K562 (cell line): ENCODE data around the gene TMED5. TPM values are rescaled to one million over a fixed set of nuclear protein-coding genes. Genes with fewer than 3 reads are reported as not detected.

Experiments used
- ASH1L ChIP-seq: fragments of 450-650 bp; IDR thresholded peaks from 2 replicates; pipeline ENCODE4 v1.6.1; 2018; ENCODE audit warnings: borderline replicate concordance, mild to moderate bottlenecking, low read depth; ENCODE audit not compliant: partially characterized antibody
- C11orf30 ChIP-seq: fragments of 450-650 bp; IDR thresholded peaks from 2 replicates; pipeline ENCODE4 v1.6.1; 2016; ENCODE audit warnings: low read depth, mild to moderate bottlenecking
- DMBX1 ChIP-seq: fragments of 250-450 bp; sonication (Bioruptor Pico); IDR thresholded peaks from 2 replicates; pipeline ENCODE4 v1.8.0; 2022; ENCODE audit warnings: inconsistent platforms, mild to moderate bottlenecking, moderate library complexity, borderline replicate concordance
- POLR2B ChIP-seq: fragments of 450-650 bp; IDR thresholded peaks from 2 replicates; pipeline ENCODE4 v1.6.1; 2018; ENCODE audit warnings: low read depth; ENCODE audit not compliant: partially characterized antibody
- RB1 ChIP-seq: fragments of 450-650 bp; IDR thresholded peaks from 2 replicates; pipeline ENCODE4 v1.6.1; 2017; ENCODE audit warnings: low read depth, mild to moderate bottlenecking
- RBM14 ChIP-seq: fragments of 200-400 bp; formaldehyde crosslinking; IDR thresholded peaks from 2 replicates; pipeline ENCODE4 v1.6.1; 2018; ENCODE audit warnings: low read depth, mild to moderate bottlenecking, low read length, moderate library complexity, borderline replicate concordance; ENCODE audit not compliant: insufficient read depth
- SUPT5H ChIP-seq: fragments of 450-650 bp; IDR thresholded peaks from 2 replicates; pipeline ENCODE4 v1.6.1; 2016
- U2AF1 ChIP-seq: fragments of 200-400 bp; formaldehyde crosslinking; optimal IDR thresholded peaks from 2 replicates; pipeline ENCODE3; 2017; ENCODE audit warnings: mild to moderate bottlenecking, low read depth, low read length, moderate library complexity
- ZNF644 ChIP-seq: fragments of 200-800 bp; sonication (Bioruptor generic); IDR thresholded peaks from 2 replicates; pipeline ENCODE4 v1.6.1; 2016; ENCODE audit warnings: low read depth, missing genetic modification characterization, missing compliant biosample characterization
- polyA plus RNA-seq, 8 experiments: library from polyadenylated mRNA; depleted of rRNA in 4 of 8; stranded (reverse) in 5 of 8; unstranded in 3 of 8; fragments of >200 nt; fragmentation: Nextera tagmentation in 2 of 8; fragmentation: Illumina TruSeq in 1 of 8; extraction: Ambion mirVana in 2 of 8; extraction: Trizol in 1 of 8; gene quantifications; 2 replicates each; pipeline versions ENCODE4 v1.2.1 to v1.2.3, GENCODE V29; 2011 to 2014; ENCODE audit warnings: inconsistent platforms in 1 of 8, missing spikeins in 1 of 8
- total RNA-seq, 7 experiments: library from RNA; depleted of rRNA in 6 of 7; stranded (reverse); fragments of >200 nt in 6 of 7; fragmentation: Illumina TruSeq in 2 of 7; extraction: Trizol in 2 of 7; gene quantifications; 2 replicates each; pipeline versions ENCODE4 v1.2.1 to v1.2.3, GENCODE V29; 2011 to 2021; ENCODE audit warnings: low replicate concordance in 1 of 7
- TF ChIP-seq, protein P1 (sequence below), 2 experiments: fragments of 450-650 bp in 1 of 2; sonication (generic) in 1 of 2; formaldehyde crosslinking in 1 of 2; IDR thresholded peaks; 2 replicates each; pipeline versions ENCODE4 v1.7.1 to v1.9.0; 2016 to 2022; ENCODE audit warnings: inconsistent platforms in 1 of 2, mild to moderate bottlenecking in 1 of 2, missing genetic modification reagents in 1 of 2
- TF ChIP-seq, protein P2 (sequence below): fragments of 250-450 bp; sonication (Bioruptor Pico); IDR thresholded peaks from 2 replicates; pipeline ENCODE4 v1.8.0; 2021; ENCODE audit warnings: moderate library complexity, mild to moderate bottlenecking, inconsistent platforms
- TF ChIP-seq, protein P3 (sequence below): fragments of 200-800 bp; sonication (Bioruptor generic); IDR thresholded peaks from 2 replicates; pipeline ENCODE4 v1.6.1; 2017; ENCODE audit warnings: missing genetic modification characterization, missing compliant biosample characterization

The TMED5 gene
- total and polyA plus RNA-seq, 9 of the 15 experiments (the other 6 are each of a cell fraction or from before 2014, with no cell fraction given): 28.7 to 83.7 (median 67.2) TPM

DNA sequence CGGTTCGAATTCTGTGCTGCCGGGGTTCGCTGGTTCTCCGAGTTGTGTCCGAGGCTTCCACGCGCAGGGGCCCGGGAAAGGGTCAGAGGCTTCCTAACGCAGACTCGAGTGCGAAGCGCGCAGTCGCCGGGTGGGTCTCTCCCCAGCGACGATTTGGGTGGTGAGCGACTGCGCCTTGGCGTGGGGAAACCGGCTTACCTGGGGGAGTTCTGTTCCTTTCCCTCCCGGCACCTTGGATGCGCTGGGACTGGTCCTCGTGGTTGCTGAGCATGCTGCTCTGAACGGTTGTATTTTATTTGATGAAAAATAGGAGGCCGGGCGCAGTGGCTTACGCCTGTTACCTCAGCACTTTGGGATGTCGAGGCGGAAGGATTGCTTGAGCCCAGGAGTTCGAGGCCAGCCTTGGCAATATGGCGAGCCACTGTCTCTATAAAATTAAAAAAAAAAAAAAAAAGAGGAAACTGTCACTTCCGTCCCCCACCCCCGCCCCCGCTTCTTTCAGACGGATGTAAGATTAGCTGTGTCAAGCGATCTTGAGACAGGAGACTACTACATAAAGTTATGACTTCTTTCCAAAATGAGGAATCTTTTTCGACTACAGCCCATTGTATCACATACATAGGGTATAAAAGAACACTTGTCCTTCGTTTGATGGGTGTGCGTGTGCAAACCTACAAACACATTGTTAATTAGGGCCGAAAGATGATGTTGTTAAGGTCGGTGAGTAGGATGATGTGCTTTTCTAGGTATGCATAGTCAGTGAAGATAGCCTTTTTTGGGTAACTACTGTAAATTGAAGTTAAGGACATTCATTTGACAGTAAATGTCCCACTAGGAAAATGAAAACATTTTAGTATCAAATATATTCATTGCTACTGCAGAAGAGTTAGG, 755 bp upstream of the TMED5 start, which contains the start of gene CCDC18 (continued):
- TF ChIP-seq, protein P1, sequence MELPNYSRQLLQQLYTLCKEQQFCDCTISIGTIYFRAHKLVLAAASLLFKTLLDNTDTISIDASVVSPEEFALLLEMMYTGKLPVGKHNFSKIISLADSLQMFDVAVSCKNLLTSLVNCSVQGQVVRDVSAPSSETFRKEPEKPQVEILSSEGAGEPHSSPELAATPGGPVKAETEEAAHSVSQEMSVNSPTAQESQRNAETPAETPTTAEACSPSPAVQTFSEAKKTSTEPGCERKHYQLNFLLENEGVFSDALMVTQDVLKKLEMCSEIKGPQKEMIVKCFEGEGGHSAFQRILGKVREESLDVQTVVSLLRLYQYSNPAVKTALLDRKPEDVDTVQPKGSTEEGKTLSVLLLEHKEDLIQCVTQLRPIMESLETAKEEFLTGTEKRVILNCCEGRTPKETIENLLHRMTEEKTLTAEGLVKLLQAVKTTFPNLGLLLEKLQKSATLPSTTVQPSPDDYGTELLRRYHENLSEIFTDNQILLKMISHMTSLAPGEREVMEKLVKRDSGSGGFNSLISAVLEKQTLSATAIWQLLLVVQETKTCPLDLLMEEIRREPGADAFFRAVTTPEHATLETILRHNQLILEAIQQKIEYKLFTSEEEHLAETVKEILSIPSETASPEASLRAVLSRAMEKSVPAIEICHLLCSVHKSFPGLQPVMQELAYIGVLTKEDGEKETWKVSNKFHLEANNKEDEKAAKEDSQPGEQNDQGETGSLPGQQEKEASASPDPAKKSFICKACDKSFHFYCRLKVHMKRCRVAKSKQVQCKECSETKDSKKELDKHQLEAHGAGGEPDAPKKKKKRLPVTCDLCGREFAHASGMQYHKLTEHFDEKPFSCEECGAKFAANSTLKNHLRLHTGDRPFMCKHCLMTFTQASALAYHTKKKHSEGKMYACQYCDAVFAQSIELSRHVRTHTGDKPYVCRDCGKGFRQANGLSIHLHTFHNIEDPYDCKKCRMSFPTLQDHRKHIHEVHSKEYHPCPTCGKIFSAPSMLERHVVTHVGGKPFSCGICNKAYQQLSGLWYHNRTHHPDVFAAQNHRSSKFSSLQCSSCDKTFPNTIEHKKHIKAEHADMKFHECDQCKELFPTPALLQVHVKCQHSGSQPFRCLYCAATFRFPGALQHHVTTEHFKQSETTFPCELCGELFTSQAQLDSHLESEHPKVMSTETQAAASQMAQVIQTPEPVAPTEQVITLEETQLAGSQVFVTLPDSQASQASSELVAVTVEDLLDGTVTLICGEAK (IDR thresholded peaks at IDR 0.05): peak; percentile 89
- TF ChIP-seq, protein P1 (CRISPR knock-in tag; IDR thresholded peaks at IDR 0.05): peak; percentile 85
- TF ChIP-seq C11orf30: peak; percentile 5; the same call in 1 of the 2 replicates
- TF ChIP-seq, protein P2, sequence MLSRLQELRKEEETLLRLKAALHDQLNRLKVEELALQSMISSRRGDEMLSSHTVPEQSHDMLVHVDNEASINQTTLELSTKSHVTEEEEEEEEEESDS: no peak
- TF ChIP-seq, protein P3, sequence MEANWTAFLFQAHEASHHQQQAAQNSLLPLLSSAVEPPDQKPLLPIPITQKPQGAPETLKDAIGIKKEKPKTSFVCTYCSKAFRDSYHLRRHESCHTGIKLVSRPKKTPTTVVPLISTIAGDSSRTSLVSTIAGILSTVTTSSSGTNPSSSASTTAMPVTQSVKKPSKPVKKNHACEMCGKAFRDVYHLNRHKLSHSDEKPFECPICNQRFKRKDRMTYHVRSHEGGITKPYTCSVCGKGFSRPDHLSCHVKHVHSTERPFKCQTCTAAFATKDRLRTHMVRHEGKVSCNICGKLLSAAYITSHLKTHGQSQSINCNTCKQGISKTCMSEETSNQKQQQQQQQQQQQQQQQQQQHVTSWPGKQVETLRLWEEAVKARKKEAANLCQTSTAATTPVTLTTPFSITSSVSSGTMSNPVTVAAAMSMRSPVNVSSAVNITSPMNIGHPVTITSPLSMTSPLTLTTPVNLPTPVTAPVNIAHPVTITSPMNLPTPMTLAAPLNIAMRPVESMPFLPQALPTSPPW (CRISPR knock-in tag): peak; percentile 85
- no peak for TF ChIP-seq DMBX1 (CRISPR knock-in tag)
- no peak for TF ChIP-seq RBM14
- TF ChIP-seq SUPT5H: peak; percentile 81
- TF ChIP-seq POLR2B: peak; percentile 33
- peak; percentile 80 for TF ChIP-seq ZNF644 (tag)
- 0 out of 2 replicates have a peak, but pooled peaks have one; percentile 55 for TF ChIP-seq RB1
- TF ChIP-seq U2AF1: peak; percentile 1
- TF ChIP-seq ASH1L: no peak
